Right lobe of liver (tissue), 6 donors: ENCODE measurements around the gene GYPE. TPM values are rescaled to one million over a fixed set of nuclear protein-coding genes. Genes with fewer than 3 reads are reported as not detected.
"Not testable (repeated sequence)": the region's sequence is repeated elsewhere in the genome, so short reads cannot be mapped to it uniquely, and the experiment has no call there.

Experiments
- ATAC-seq, 4 donors: fragments of 200-7000 bp; cut with Tn5 transposase; one replicate each; pipeline ENCODE4 v1.9.1; 2020; ENCODE audit warnings: mild to moderate bottlenecking in 4 of 4, moderate library complexity in 4 of 4
- DNase-seq, 3 donors: peaks; one replicate each; pipeline ENCODE4 v3.0.0-alpha.2; 2020
- H3K27ac ChIP-seq, 3 donors: fragments of 200-600 bp; one replicate each; pipeline ENCODE4 v1.8.0; 2022
- H3K27me3 ChIP-seq, 2 donors: fragments of 200-600 bp; one replicate each; pipeline ENCODE4 v1.8.0; 2022
- H3K36me3 ChIP-seq, 4 donors: fragments of 200-600 bp; sonication (generic) in 1 of 4; one replicate each; pipeline versions ENCODE4 v1.5.1 to v1.8.0; 2017 to 2022; ENCODE audit warnings: control low read depth in 1 of 4
- H3K4me1 ChIP-seq, 4 donors: fragments of 200-600 bp; sonication (generic) in 1 of 4; one replicate each; pipeline versions ENCODE4 v1.5.1 to v1.8.0; 2017 to 2022; ENCODE audit warnings: control low read depth in 1 of 4
- H3K4me3 ChIP-seq, 3 donors: fragments of 200-600 bp; one replicate each; pipeline ENCODE4 v1.8.0; 2022
- H3K9me3 ChIP-seq, 4 donors: fragments of 200-600 bp; sonication (generic) in 1 of 4; one replicate each; pipeline versions ENCODE4 v1.5.1 to v1.8.0; 2017 to 2022; ENCODE audit warnings: control low read depth in 1 of 4
- CTCF ChIP-seq, 4 donors: fragments of 200-600 bp in 3 of 4; fragments of 450-650 bp in 1 of 4; IDR thresholded peaks; one replicate each; pipeline versions ENCODE4 v1.5.1 to v1.8.0; 2016 to 2022; ENCODE audit warnings: antibody characterized with exemption in 4 of 4, mild to moderate bottlenecking in 2 of 4
- POLR2A ChIP-seq: fragments of 450-650 bp; IDR thresholded peaks from one replicate; pipeline ENCODE4 v1.6.1; 2017; ENCODE audit warnings: antibody characterized with exemption, mild to moderate bottlenecking
- WGBS: methylation state at CpG from one replicate; pipeline ENCODE4 v1.1.6; 2018; ENCODE audit warnings: low coverage, low lambda C conversion rate; ENCODE audit not compliant: insufficient coverage; ENCODE audit errors: missing lambda C conversion rate; 5-methylcytosine and 5-hydroxymethylcytosine counted together
- intact Hi-C, 2 donors: fragments of 100-400 bp; cut with DNase I; formaldehyde crosslinking; loops; one replicate each; pipeline versions ENCODE4 v1.11.2 to v1.14.1; 2022
- total RNA-seq, 6 experiments: library from RNA; depleted of rRNA in 2 of 6; stranded (reverse); fragments of >200 nt in 2 of 6; fragmentation: NEBNext Ultra II Directional in 3 of 6; extraction: Animal tissue kit (Norgen Biotek cat#: 25700) in 3 of 6; gene quantifications; one replicate each; pipeline versions ENCODE4 v1.1.0 to v1.2.4, GENCODE V29; 2016 to 2023
- donor health status: DM: no; HTN: yes; CAD: no.
- donor health status: DM: no; HTN: no; CAD: no.
- donor health status: DM: no; HTN: no; CAD: no.
- donor health status: DM: no; HTN: yes; CAD: no.
- donor health status: DM: no; HTN: yes; CAD: no.

The GYPE gene
- total RNA-seq, 6 experiments from 2014 or later = 1.4 TPM; not detected in 5

DNA sequence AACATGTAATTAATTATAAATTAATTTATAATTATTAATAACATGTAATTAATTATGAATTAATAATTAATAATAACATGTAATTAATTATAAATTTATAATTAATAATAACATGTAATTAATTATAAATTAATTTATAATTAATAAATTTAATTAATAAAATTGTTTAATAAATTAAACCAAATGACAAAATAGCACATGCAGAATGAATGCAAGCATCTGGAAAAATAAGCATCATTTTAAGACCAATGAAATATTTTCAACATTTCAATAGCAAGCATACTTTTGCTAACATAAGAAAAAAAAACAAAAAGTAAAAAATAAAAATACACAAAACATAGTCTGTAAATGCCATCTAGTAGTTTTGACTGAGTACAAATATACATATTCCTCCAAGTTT is 21.8 kb downstream of the GYPE start:
- Histone ChIP-seq H3K9me3 (no peaks in the 10 kb centered on the region), H3K4me1 (no peaks in the 10 kb centered on the region), H3K4me3 (no peak overlapping the region), H3K36me3 (no peaks in the 10 kb centered on the region), H3K27me3 (no peaks in the 10 kb centered on the region), H3K27ac (no peak overlapping the region)
- no peak for DNase-seq
- no peak for ATAC-seq
- TF ChIP-seq POLR2A (no peak), CTCF (IDR thresholded peaks at IDR 0.05) (no peak)
- intact Hi-C loops = no loop called here

GRCh38 chr4:143882892-143883291 is 22.5 kb downstream of the GYPE start:
- no peaks in the 10 kb centered on the region for H3K4me1 ChIP-seq
- no peak overlapping the region for H3K4me3 ChIP-seq
- no peaks in the 10 kb centered on the region for H3K36me3 ChIP-seq
- H3K27me3 ChIP-seq = no peaks in the 10 kb centered on the region
- intact Hi-C loops = no loop called here
- DNase-seq (no peak), ATAC-seq (no peak)
- no peaks in the 10 kb centered on the region for H3K9me3 ChIP-seq
- TF ChIP-seq CTCF (IDR thresholded peaks at IDR 0.05) = no peak
- no peak for TF ChIP-seq POLR2A
- no peak overlapping the region for H3K27ac ChIP-seq
- WGBS = 31% methylated on average over 4 of the region's 4 CpGs

DNA sequence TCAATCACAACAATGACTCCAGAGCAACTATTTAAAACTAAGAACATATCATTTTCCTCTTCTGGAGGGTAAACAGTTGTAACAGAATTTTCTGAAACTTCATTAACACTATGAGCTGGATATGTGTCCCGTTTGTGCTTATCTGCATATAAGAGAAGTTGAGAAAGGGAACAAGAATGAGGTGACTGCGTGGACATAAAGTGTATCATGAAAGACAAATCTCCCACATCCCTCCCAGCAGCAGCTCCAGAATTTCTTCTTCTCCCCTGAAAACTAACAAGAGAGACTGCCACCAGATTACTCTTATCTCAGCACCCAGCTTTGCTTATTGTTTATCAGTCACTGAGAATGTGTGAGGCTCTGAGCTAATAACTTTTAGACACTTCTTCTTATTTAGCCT is 25.8 kb downstream of the GYPE start:
- H3K27me3 ChIP-seq, H3K9me3 ChIP-seq, H3K27ac ChIP-seq, H3K36me3 ChIP-seq, DNase-seq, intact Hi-C loops, ATAC-seq, H3K4me1 ChIP-seq, H3K4me3 ChIP-seq: not testable (repeated sequence)
- 31% methylated on average over 2 of the region's 2 CpGs for WGBS

DNA sequence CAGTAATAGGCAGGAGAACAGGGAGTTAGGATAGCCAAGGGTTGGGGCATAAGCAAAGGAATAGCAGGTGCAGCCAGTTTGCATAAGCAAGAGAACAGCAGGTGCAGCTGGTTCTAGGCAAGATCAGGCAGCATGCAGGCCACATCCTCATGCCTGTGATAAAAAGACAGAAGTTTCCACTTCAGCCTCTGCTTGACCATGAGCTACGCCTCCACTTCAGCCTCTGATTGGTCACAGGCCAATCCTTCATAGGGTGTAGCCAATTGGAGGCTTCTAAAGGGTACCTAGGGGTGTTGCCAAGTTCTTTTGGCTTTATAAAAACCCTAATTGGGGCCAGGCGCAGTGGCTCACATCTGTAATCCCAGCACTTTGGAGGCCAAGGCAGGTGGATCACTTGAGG is 30.0 kb downstream of the GYPE start:
- ATAC-seq, H3K4me3 ChIP-seq, H3K36me3 ChIP-seq, H3K4me1 ChIP-seq, intact Hi-C loops, H3K27me3 ChIP-seq, DNase-seq, H3K27ac ChIP-seq, H3K9me3 ChIP-seq: not testable (repeated sequence)
- 86% methylated on average over 1 of the region's 2 CpGs for WGBS

- H3K9me3 ChIP-seq, H3K36me3 ChIP-seq, H3K4me3 ChIP-seq, H3K4me1 ChIP-seq, H3K27me3 ChIP-seq, DNase-seq, intact Hi-C loops, H3K27ac ChIP-seq, ATAC-seq: not testable (repeated sequence)
- 18% methylated on average over 2 of the region's 3 CpGs for WGBS
Observed at GRCh38 chr4:143870523-143871268, 34.7 kb downstream of the GYPE start.

GRCh38 chr4:143869925-143870324 is 35.4 kb downstream of the GYPE start:
- H3K9me3 ChIP-seq, H3K4me1 ChIP-seq, ATAC-seq, H3K36me3 ChIP-seq, H3K27ac ChIP-seq, DNase-seq, intact Hi-C loops, H3K27me3 ChIP-seq, H3K4me3 ChIP-seq: not testable (repeated sequence)
- 40% methylated on average over 3 of the region's 3 CpGs for WGBS

DNA sequence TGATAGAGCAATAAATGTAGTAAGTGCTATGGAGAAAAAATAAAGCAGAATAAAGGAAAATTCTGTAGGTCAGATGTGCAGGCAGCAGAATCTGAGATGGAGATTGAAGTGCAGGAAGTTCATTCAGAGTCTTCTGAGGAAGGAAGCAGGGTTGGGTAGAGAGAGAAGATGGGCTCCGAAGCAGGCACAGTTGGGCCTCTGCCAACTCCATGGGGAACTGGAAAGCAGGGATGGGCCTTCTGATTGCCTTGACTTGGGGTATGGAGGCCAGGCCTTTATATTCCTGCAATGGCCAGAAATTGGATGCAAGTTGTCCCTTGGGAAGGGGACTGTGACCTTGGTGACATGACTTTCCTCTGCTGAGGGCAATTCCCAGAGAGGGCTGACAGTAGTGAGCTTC is 42.6 kb downstream of the GYPE start:
- H3K27ac ChIP-seq, H3K27me3 ChIP-seq, H3K9me3 ChIP-seq, H3K4me3 ChIP-seq, DNase-seq, ATAC-seq, H3K36me3 ChIP-seq, H3K4me1 ChIP-seq, intact Hi-C loops: not testable (repeated sequence)
- WGBS = 50% methylated on average over 1 of the region's 1 CpG
